ENCODE measurements around the gene GALNS. TPM values are rescaled to one million over a fixed set of nuclear protein-coding genes. Genes with fewer than 3 reads are reported as not detected.

The GALNS gene
- total and polyA plus RNA-seq, 3 donors from 2014 or later = 55.9 to 94.4 (median 65.3) TPM

DNA sequence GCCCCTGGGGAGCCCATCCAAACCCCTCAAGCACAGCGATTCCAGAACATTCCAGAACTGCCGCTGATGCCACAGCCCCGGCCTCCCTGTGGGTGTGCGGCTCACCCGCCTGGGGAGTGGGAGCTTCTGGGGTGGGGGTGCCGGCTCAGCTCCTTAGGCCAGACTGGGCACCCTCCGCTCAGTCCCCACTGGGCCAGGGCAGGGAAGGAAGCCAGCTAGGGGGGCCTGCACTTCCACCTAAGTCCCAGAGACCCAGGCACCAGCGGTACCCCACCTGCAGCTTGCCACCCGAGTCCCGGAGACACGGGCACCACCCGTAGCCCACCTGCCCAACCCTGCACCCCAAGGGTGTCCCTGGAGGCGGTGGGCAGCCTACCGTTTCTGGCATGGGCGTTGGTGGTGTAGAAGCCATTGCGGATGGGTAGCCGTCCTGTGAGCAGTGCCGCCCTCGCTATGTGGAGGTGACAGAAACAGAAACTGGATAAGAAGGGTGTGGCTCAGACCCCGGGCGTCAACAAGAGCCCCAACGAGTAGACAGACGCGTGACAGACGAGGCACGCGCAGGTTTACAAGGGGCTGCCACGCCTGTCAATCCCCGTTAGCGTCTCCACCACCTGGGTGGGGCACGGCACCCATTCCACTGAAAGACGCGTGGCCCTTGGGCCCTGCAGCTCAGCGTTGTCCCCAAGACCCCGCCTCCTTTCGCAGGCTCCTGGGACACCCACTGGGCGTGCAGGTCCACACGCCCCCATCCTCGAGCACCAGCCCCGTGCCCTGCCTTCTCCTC is 15.0 kb downstream of the GALNS start:
- Histone ChIP-seq H3K4me3 (no peak overlapping the region), H3K27ac (no peak overlapping the region), H3K9me3 (no peaks in the 10 kb centered on the region), H3K27me3 (no peaks in the 10 kb centered on the region), H3K36me3 (ENCODE audit: low read depth, missing control alignments) (no peaks in the 10 kb centered on the region), H3K4me1 (no peaks in the 10 kb centered on the region)
- intact Hi-C loops (cut with DNase I; ENCODE audit: low total_unique reads) = no loop called here
- no peak for DNase-seq
- no peak for TF ChIP-seq POLR2A (IDR thresholded peaks at IDR 0.05)
- TF ChIP-seq, protein P1, sequence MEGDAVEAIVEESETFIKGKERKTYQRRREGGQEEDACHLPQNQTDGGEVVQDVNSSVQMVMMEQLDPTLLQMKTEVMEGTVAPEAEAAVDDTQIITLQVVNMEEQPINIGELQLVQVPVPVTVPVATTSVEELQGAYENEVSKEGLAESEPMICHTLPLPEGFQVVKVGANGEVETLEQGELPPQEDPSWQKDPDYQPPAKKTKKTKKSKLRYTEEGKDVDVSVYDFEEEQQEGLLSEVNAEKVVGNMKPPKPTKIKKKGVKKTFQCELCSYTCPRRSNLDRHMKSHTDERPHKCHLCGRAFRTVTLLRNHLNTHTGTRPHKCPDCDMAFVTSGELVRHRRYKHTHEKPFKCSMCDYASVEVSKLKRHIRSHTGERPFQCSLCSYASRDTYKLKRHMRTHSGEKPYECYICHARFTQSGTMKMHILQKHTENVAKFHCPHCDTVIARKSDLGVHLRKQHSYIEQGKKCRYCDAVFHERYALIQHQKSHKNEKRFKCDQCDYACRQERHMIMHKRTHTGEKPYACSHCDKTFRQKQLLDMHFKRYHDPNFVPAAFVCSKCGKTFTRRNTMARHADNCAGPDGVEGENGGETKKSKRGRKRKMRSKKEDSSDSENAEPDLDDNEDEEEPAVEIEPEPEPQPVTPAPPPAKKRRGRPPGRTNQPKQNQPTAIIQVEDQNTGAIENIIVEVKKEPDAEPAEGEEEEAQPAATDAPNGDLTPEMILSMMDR (IDR thresholded peaks at IDR 0.05) = no peak
- 91 to 97% methylated on average over 21 to 40 of the region's 40 CpGs for WGBS, 2 donors

DNA sequence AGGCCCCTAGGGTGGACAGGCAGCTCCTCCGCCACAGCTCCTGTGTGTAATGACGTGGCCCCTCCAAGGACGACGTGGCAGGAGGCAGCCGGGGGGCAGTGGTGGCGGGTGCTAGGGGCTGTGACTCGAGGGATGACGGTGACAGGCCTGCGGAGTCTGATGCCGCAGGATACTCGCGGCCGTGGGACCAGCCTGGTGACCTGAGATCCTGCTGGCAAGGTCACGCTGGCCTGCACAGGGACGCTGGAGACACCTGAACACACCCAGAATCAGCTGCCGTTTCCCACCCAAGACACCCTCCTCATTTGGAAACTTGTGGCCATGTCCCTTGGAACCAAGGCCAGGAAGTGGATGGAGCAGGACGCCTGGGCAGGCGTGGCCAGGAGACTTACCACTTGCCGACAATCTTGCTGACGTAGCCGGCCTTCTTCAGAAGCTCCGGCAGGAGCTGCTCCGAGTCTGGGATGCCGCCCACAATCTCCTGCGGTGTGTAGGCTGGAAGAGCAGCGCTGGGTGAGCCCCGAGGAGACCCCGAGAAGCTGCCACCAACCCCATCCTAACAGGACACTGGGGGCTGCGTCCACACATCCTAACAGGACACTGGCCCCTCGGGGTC is 16.0 kb downstream of the GALNS start:
- no peak for DNase-seq
- Histone ChIP-seq H3K36me3 (ENCODE audit: low read depth, missing control alignments) (no peaks in the 10 kb centered on the region), H3K4me3 (no peak overlapping the region), H3K27me3 (no peaks in the 10 kb centered on the region), H3K9me3 (no peaks in the 10 kb centered on the region), H3K27ac (no peak overlapping the region), H3K4me1 (no peaks in the 10 kb centered on the region)
- TF ChIP-seq, protein P1 (IDR thresholded peaks at IDR 0.05) = no peak
- no peak for TF ChIP-seq POLR2A (IDR thresholded peaks at IDR 0.05)
- WGBS, 2 donors = 93 to 96% methylated on average over 23 to 28 of the region's 30 CpGs
- intact Hi-C loops (cut with DNase I; ENCODE audit: low total_unique reads) = no loop called here

- H3K4me1 ChIP-seq = no peaks in the 10 kb centered on the region
- no peaks in the 10 kb centered on the region for H3K36me3 ChIP-seq (ENCODE audit: low read depth, missing control alignments)
- WGBS, 2 donors = 88 to 92% methylated on average over 4 to 24 of the region's 24 CpGs
- H3K27me3 ChIP-seq = no peaks in the 10 kb centered on the region
- no peak overlapping the region for H3K27ac ChIP-seq
- no peaks in the 10 kb centered on the region for H3K9me3 ChIP-seq
- no peak for DNase-seq
- H3K4me3 ChIP-seq = no peak overlapping the region
- TF ChIP-seq, protein P1 (IDR thresholded peaks at IDR 0.05) = no peak
- no peak for TF ChIP-seq POLR2A (IDR thresholded peaks at IDR 0.05)
- intact Hi-C loops (cut with DNase I; ENCODE audit: low total_unique reads) = no loop called here
Measured at GRCh38 chr16:88839745-88840599, 16.8 kb downstream of the GALNS start.

- no peak overlapping the region for H3K4me3 ChIP-seq
- H3K27ac ChIP-seq = no peak overlapping the region
- no peaks in the 10 kb centered on the region for H3K9me3 ChIP-seq
- no peaks in the 10 kb centered on the region for H3K27me3 ChIP-seq
- TF ChIP-seq, protein P1 (IDR thresholded peaks at IDR 0.05) = no peak
- no peak for TF ChIP-seq POLR2A (IDR thresholded peaks at IDR 0.05)
- DNase-seq = no peak
- intact Hi-C loops (cut with DNase I; ENCODE audit: low total_unique reads) = no loop called here
- 91 to 92% methylated on average over 34 to 35 of the region's 39 CpGs for WGBS, 2 donors
- H3K4me1 ChIP-seq = no peaks in the 10 kb centered on the region
- H3K36me3 ChIP-seq (ENCODE audit: low read depth, missing control alignments) = no peaks in the 10 kb centered on the region
Measured at GRCh38 chr16:88839026-88839529, 17.7 kb downstream of the GALNS start.
